GM21723 (cell line): Measurements from ENCODE around the gene RIPK4.

Experiments used
- ATAC-seq: cut with Tn5 transposase; IDR thresholded peaks from one replicate; pipeline ENCODE4 v1.9.1; 2021; ENCODE audit warnings: mild to moderate bottlenecking, moderate library complexity; ENCODE audit not compliant: unreplicated experiment

Gene RIPK4

GRCh38 chr21:41769933-41770332, 3.1 kb upstream of the RIPK4 start:
- no peak for ATAC-seq

DNA sequence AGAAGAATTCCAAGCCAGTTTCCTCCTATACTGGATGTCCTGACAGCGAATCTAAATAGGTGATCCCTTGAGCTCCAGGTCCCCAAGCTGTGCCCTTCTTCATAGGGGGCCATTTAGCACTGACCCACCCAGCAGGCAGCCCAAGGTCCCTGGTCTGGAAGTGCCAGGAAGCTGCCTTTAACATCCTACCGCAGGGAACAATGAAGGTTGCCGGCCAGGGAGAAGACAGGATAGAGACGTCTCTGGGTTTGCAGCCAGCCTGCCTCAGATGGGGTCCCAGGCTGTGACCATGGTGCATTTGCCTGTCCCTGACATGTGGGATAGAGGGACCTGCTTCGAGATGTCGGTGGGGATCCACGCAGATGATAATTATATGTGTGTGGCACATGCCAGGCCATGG, 2.7 kb upstream of the RIPK4 start:
- no peak for ATAC-seq

DNA sequence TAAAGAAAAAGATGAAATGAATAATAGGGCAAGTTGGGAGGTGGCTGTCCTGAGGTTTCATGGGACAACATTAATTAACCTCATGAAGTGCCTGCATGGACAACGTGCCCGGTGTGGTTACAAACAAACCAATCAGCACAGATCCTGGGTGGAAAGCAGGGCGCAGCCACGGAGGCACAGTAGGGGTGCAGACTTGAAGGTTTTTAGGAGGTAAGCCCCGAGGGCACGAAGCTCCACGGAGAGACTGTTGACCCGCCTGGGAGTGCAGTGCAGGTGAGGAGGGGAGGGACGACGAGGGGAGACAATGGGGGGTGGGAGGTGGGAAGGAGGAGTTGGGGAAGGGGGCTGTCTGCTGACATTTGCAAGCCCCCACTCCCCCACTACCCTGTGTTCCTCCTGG, 2.3 kb upstream of the RIPK4 start:
- no peak for ATAC-seq

GRCh38 chr21:41768437-41769042, 1.7 kb upstream of the RIPK4 start:
- no peak for ATAC-seq

DNA sequence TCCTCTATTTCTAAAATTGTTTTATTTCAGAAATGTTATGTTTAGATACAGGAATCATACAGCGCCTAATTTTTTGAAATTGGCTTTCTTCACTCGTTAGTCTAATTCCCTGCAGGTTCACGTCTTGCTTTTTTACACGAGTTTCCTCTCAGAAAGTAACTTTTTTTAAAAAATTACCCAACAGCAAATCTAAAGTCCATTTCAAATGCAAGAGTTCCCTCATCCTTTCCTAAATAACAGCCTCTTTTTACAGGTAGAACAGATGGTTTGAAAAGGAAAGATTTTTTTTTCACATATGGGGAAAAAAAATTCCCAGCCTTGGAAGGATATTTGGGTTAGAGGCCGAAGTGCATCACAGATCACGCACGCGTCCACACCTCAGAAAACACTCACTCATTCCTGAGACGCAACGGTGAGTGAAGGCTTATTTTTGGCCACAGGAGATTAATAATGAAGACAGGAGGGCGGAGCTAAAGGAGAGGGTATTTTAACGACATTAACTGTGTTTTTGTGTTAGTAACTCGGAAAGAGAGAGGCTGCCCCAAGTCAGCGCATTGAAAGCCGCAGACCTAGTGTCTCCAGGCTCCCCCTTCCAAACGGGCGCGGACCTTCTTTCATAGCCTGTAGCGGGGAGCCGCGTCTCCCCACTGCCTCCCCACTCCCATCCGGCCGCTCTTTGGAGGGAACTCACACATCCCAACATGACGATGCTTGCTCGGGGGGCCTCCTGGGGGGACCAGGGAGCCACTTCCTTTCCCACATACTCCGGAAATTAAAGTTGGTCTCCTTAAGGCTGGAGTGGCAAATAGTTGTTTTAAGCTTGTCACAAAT, 969 bp upstream of the RIPK4 start:
- ATAC-seq, result no peak

- ATAC-seq, result no peak
These were observed 624 bp downstream of the RIPK4 start for GRCh38 chr21:41765973-41766882.

DNA sequence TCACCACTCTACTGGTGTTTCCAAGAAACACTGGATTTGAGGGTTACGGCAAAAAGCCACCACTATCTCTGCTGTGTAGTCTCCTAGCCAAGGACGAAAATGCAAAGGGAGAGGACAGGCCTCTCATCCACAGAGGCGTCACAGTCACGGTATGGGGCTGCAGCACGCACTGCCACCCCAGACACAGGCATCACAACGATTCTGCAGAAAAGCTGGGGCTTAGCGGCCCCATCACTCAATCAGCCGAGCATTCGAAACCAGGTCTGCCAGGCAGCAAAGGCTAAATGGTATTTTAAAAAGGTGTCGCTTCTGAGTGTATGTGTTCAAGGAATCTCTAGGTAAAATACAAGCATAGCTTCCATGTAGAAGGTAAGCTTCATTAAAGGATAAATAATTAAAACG, 1.4 kb downstream of the RIPK4 start:
- no peak for ATAC-seq

- no peak for ATAC-seq
These were observed 2.1 kb downstream of the RIPK4 start for GRCh38 chr21:41764558-41765419.

DNA sequence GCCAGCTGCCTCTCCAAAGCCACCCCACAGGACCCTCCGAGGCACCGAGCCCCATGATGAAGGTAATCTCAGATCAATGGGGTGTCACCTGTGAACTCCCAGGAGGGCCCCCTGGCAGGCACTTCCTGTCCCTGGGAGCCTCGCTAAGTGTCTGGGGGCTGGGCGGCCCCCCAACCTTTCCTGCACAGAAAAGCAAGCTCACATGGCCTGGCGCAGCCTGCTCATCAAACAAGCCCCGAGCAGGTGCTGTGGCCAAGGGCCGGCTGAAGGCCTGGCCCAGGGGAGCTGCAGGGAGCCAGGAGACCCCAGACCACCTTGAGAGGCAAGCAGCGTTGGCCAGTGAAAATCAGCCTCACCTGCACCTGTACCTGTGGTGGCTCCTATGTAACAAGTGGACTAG, 2.9 kb downstream of the RIPK4 start:
- no peak for ATAC-seq

- no peak for ATAC-seq
These were observed 3.4 kb downstream of the RIPK4 start for GRCh38 chr21:41763398-41763931.

GRCh38 chr21:41762753-41763152, 4.1 kb downstream of the RIPK4 start:
- ATAC-seq, result no peak

GRCh38 chr21:41761934-41762635, 4.8 kb downstream of the RIPK4 start:
- ATAC-seq, result no peak

GRCh38 chr21:41761211-41761933, 5.5 kb downstream of the RIPK4 start:
- ATAC-seq, result no peak

- ATAC-seq, result no peak
These were observed 6.4 kb downstream of the RIPK4 start for GRCh38 chr21:41760411-41760810.

DNA sequence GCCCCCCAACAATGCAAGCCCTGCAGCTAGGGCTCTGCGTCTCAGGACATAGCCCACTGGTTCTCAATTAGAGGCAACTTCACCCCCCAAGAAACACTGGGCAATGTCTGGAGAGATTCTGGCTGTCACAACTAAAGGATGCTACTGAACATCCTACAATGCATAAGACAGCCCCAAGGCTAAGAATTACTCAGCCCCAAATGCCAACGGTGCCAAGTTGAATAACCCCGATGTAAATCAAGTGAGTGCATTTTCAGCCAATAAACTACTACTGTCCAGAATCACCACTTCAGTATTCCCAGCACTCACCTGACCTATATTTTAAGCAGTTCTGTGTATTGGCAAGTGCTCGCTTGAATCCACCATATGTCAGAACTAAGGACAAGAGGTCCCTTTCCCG, 6.9 kb downstream of the RIPK4 start:
- ATAC-seq, result no peak

DNA sequence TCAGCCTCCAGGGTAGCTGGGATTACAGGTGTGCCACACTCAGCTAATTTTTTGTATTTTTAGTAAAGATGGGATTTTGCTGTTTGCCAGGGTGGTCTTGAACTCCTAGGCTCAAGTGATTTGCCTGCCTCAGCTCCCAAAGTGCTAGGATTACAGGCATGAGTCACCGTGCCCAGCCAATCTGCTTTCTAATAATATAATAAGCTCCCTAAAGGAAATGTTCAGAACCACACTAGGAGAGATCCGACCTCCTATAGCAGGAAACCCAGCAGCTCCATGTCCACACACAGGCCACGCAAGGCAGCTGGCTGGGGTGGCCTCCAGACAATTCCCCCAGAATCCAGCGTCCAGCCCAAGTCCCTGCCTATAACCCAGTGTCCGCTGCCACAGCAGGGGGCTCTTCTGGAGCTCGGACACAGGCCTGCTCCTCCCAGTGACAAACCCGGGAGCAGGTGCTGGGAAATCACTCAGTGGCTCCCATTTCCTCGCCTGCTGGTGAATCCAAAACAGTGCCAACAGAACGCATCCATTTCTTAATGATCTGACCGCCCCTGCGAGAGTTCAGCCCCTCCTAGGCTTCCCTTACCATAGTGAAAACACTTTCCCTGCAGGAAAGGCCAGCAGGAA, 7.5 kb downstream of the RIPK4 start:
- no peak for ATAC-seq

DNA sequence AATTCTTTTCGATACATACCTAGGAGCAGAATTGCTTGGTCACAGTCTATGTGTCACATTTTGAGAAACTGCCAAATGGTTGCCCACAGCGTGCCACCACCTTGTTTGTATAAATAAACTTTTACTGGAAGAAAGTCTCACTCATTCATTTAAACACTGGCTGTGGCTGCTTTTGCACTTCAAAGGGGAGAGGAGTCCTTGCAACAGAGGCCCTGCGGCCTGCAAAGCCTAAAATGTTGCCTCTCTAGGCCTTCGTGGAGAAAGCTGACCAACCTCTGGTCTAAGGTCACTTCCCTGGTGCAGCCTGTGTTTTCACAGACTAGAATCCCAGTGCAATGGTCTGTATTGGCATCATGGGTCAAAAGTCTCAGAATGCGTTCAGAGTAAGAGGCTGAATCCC, 8.3 kb downstream of the RIPK4 start:
- no peak for ATAC-seq

DNA sequence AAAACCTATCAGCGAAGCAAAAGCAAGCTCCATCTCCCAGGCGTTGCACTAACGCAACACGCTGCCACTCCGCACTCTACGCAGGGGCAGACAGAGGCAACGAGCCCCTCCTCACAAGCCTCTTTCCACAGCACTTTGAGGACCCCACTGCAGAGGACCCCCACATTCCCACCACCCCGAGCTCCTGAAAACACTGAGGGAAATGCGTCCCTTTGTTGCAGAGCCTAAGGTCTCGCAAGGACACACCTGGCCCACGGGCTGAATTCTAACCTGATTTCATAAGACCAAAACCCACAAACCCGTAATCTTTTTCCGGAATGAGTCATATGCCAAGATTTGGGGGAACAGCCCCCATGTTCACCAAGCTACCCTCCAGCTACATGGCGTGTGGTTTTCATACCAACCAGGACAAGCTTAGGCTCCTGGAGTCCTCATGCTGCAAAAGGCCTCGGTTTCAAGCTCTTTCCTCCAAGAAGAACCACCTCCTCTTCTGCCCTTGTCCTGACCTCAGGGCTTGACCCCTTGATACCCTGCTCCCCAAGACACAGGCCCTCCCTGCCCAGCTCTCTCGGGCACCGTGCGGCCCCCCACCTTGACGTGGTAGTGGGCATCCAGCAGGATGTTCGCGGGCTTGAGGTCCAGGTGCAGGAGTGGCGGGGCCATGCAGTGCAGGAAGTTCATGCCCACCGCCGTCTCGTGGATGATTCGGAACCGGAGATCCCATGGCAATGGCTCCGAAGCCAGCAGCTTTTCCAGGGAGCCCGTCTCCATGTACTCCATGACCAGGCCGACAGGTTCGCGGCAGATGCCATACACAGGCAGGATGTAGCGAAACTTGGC, 10.7 kb downstream of the RIPK4 start:
- no peak for ATAC-seq
